Vagina (tissue), 2 donors: ENCODE measurements around the gene CDC42. TPM values are rescaled to one million over a fixed set of nuclear protein-coding genes. Genes with fewer than 3 reads are reported as not detected.
"Not testable (repeated sequence)": the region's sequence is repeated elsewhere in the genome, so short reads cannot be mapped to it uniquely, and the experiment has no call there.

Source experiments
- DNase-seq, 2 donors: peaks; one replicate each; pipeline ENCODE4 v3.0.0-alpha.2; 2017; ENCODE audit errors: extremely low spot score in 2 of 2
- H3K27ac ChIP-seq: fragments of 200-600 bp; sonication (generic); one replicate; pipeline ENCODE4 v1.5.1; 2019
- H3K27me3 ChIP-seq: fragments of 200-600 bp; sonication (generic); one replicate; pipeline ENCODE4 v1.5.1; 2019
- H3K36me3 ChIP-seq, 2 donors: fragments of 200-600 bp; sonication (generic); one replicate each; pipeline ENCODE4 v1.5.1; 2017 to 2019
- H3K4me1 ChIP-seq: fragments of 200-600 bp; sonication (generic); one replicate; pipeline ENCODE4 v1.5.1; 2019
- H3K4me3 ChIP-seq, 2 donors: fragments of 200-600 bp; sonication (generic); 1 replicate in 1 of 2; 2 replicates in 1 of 2; pipeline ENCODE4 v1.5.1; 2016 to 2019
- H3K9me3 ChIP-seq: fragments of 200-600 bp; sonication (generic); one replicate; pipeline ENCODE4 v1.5.1; 2019
- CTCF ChIP-seq, 3 experiments: fragments of 450-650 bp in 2 of 3; fragments of 200-600 bp in 1 of 3; sonication (generic) in 1 of 3; IDR thresholded peaks; one replicate each; pipeline ENCODE4 v1.5.1; 2017 to 2019; ENCODE audit warnings: antibody characterized with exemption in 3 of 3, mild to moderate bottlenecking in 2 of 3, moderate library complexity in 2 of 3
- POLR2A ChIP-seq, 2 donors: fragments of 450-650 bp; IDR thresholded peaks; one replicate each; pipeline ENCODE4 v1.6.1; 2017; ENCODE audit warnings: antibody characterized with exemption in 2 of 2, mild to moderate bottlenecking in 2 of 2, moderate library complexity in 2 of 2
- POLR2AphosphoS5 ChIP-seq, 2 donors: sonication (generic); formaldehyde crosslinking; IDR thresholded peaks; one replicate each; pipeline ENCODE4 v1.9.0; 2017; ENCODE audit warnings: antibody characterized with exemption in 2 of 2, mild to moderate bottlenecking in 2 of 2, low read depth in 1 of 2; ENCODE audit not compliant: insufficient read depth in 1 of 2
- intact Hi-C: fragments of 100-400 bp; cut with DNase I; formaldehyde crosslinking; loops from one replicate; pipeline ENCODE4 v1.15.1; 2023
- total RNA-seq: library from RNA; depleted of rRNA; stranded (reverse); fragments of >200 nt; gene quantifications from one replicate; pipeline ENCODE4 v1.2.3, GENCODE V29; 2016

The CDC42 gene
- total RNA-seq, 1 donor from 2014 or later, result 141 TPM

GRCh38 chr1:22088331-22088730 is 35.8 kb downstream of the CDC42 start:
- peaks cover 56% of the 10 kb centered on the region for H3K4me1 ChIP-seq
- H3K27ac ChIP-seq, result no peak overlapping the region
- H3K36me3 ChIP-seq, result peaks cover 0 to 19% of the 10 kb centered on the region in 2 donors

GRCh38 chr1:22089134-22089571 is 36.6 kb downstream of the CDC42 start:
- no peak for DNase-seq
- intact Hi-C loops, result no loop called here
- Histone ChIP-seq H3K9me3 (no peaks in the 10 kb centered on the region), H3K27ac (no peak overlapping the region), H3K36me3 (peaks cover 0 to 27% of the 10 kb centered on the region in 2 donors), H3K27me3 (no peaks in the 10 kb centered on the region), H3K4me1 (peaks cover 48% of the 10 kb centered on the region), H3K4me3 (no peak overlapping the region)
- TF ChIP-seq POLR2AphosphoS5 (IDR thresholded peaks at IDR 0.05; ENCODE audit: insufficient read depth in 1 of 2, low read depth in 1 of 2), result no peak
- no peak for TF ChIP-seq POLR2A (IDR thresholded peaks at IDR 0.05)
- no peak for TF ChIP-seq CTCF (IDR thresholded peaks at IDR 0.05)

More at GRCh38 chr1:22088331-22088730, 35.8 kb downstream of the CDC42 start:
- TF ChIP-seq POLR2AphosphoS5 (IDR thresholded peaks at IDR 0.05; ENCODE audit: insufficient read depth in 1 of 2, low read depth in 1 of 2) (no peak), CTCF (IDR thresholded peaks at IDR 0.05) (no peak), POLR2A (IDR thresholded peaks at IDR 0.05) (no peak)
- intact Hi-C loops, result no loop called here
- Histone ChIP-seq H3K27me3 (no peaks in the 10 kb centered on the region), H3K9me3 (no peaks in the 10 kb centered on the region), H3K4me3 (peak overlapping the region in 1 of 2 donors; percentile 4)
- DNase-seq, result no peak

GRCh38 chr1:22089787-22090186 is 37.3 kb downstream of the CDC42 start:
- no peak overlapping the region for H3K4me3 ChIP-seq
- no peak for TF ChIP-seq POLR2A (IDR thresholded peaks at IDR 0.05)
- no peak for TF ChIP-seq POLR2AphosphoS5 (IDR thresholded peaks at IDR 0.05; ENCODE audit: insufficient read depth in 1 of 2, low read depth in 1 of 2)
- no peak for TF ChIP-seq CTCF (IDR thresholded peaks at IDR 0.05)
- DNase-seq, result no peak
- peaks cover 48% of the 10 kb centered on the region for H3K4me1 ChIP-seq
- no peaks in the 10 kb centered on the region for H3K9me3 ChIP-seq
- intact Hi-C loops, result no loop called here
- H3K27me3 ChIP-seq, result no peaks in the 10 kb centered on the region
- H3K36me3 ChIP-seq, result peaks cover 0 to 31% of the 10 kb centered on the region in 2 donors
- no peak overlapping the region for H3K27ac ChIP-seq

- Histone ChIP-seq H3K4me3 (no peak overlapping the region), H3K4me1 (peaks cover 48% of the 10 kb centered on the region), H3K27me3 (no peaks in the 10 kb centered on the region), H3K9me3 (no peaks in the 10 kb centered on the region), H3K27ac (no peak overlapping the region), H3K36me3 (peaks cover 0 to 33% of the 10 kb centered on the region in 2 donors)
- TF ChIP-seq POLR2A (IDR thresholded peaks at IDR 0.05), result no peak
- TF ChIP-seq POLR2AphosphoS5 (IDR thresholded peaks at IDR 0.05; ENCODE audit: insufficient read depth in 1 of 2, low read depth in 1 of 2), result no peak
- TF ChIP-seq CTCF (IDR thresholded peaks at IDR 0.05), result no peak
- intact Hi-C loops, result no loop called here
- no peak for DNase-seq
Observed at GRCh38 chr1:22090867-22091266, 38.4 kb downstream of the CDC42 start.

- peaks cover 48% of the 10 kb centered on the region for H3K4me1 ChIP-seq
Observed at GRCh38 chr1:22092026-22092768, 39.7 kb downstream of the CDC42 start.

More at GRCh38 chr1:22092026-22092768, 39.7 kb downstream of the CDC42 start:
- H3K9me3 ChIP-seq, H3K4me3 ChIP-seq, DNase-seq, H3K27ac ChIP-seq, intact Hi-C loops, H3K27me3 ChIP-seq: not testable (repeated sequence)
- peaks cover 0 to 35% of the 10 kb centered on the region in 2 donors for H3K36me3 ChIP-seq
